Smooth muscle cell (in vitro differentiated cells): ENCODE data around the gene ENO4. TPM values are rescaled to one million over a fixed set of nuclear protein-coding genes. Genes with fewer than 3 reads are reported as not detected.

ENCODE experiments used
- DNase-seq: peaks from one replicate; lab custom pipeline; 2025; ENCODE audit not compliant: unreplicated experiment; lab: John Stamatoyannopoulos, UW
- H2AFZ ChIP-seq: fragments of 200-600 bp; sonication (generic); 2 replicates; pipeline ENCODE4 v1.6.0; 2016; ENCODE audit warnings: antibody characterized with exemption, low read depth, mild to moderate bottlenecking
- H3F3A ChIP-seq: fragments of 200-600 bp; sonication (generic); 2 replicates; pipeline ENCODE4 v1.6.0; 2017; ENCODE audit warnings: antibody characterized with exemption, low read depth
- H3K27ac ChIP-seq: fragments of 200-600 bp; sonication (generic); 2 replicates; pipeline ENCODE4 v1.5.1; 2016; ENCODE audit warnings: low read depth, mild to moderate bottlenecking
- H3K27me3 ChIP-seq: fragments of 200-600 bp; sonication (generic); 2 replicates; pipeline ENCODE4 v1.6.1; 2016; ENCODE audit warnings: low read depth, mild to moderate bottlenecking
- H3K36me3 ChIP-seq: fragments of 200-600 bp; sonication (generic); 2 replicates; pipeline ENCODE4 v1.5.1; 2016; ENCODE audit warnings: low read depth
- H3K4me1 ChIP-seq: fragments of 200-600 bp; sonication (generic); 2 replicates; pipeline ENCODE4 v1.5.1; 2016; ENCODE audit warnings: low read depth
- H3K4me2 ChIP-seq: fragments of 200-600 bp; sonication (generic); 2 replicates; pipeline ENCODE4 v1.6.0; 2016; ENCODE audit warnings: mild to moderate bottlenecking
- H3K4me3 ChIP-seq: fragments of 200-600 bp; sonication (generic); 2 replicates; pipeline ENCODE4 v1.5.1; 2016; ENCODE audit warnings: mild to moderate bottlenecking
- H3K79me2 ChIP-seq: fragments of 200-600 bp; sonication (generic); 2 replicates; pipeline ENCODE4 v1.6.0; 2016; ENCODE audit warnings: low read depth, mild to moderate bottlenecking
- H3K9ac ChIP-seq: fragments of 200-600 bp; sonication (generic); 2 replicates; pipeline ENCODE4 v1.6.0; 2016; ENCODE audit warnings: low read depth
- H3K9me3 ChIP-seq: fragments of 200-600 bp; sonication (generic); replicated peaks from 2 replicates; pipeline ENCODE4 v1.5.1; 2016; ENCODE audit warnings: low read depth
- H4K20me1 ChIP-seq: fragments of 200-600 bp; sonication (generic); 2 replicates; pipeline ENCODE4 v1.6.0; 2016; ENCODE audit warnings: low read depth
- WGBS: methylation state at CpG from one replicate; pipeline ENCODE4 v1.1.7; 2016; ENCODE audit warnings: low lambda C conversion rate; 5-methylcytosine and 5-hydroxymethylcytosine counted together
- polyA plus RNA-seq: library from polyadenylated mRNA; unstranded; fragments of >200 nt; fragmentation: Nextera tagmentation; extraction: Ambion mirVana; gene quantifications from 2 replicates; pipeline ENCODE4 v1.2.1, GENCODE V29; 2016
- total RNA-seq: library from RNA; depleted of rRNA; stranded (reverse); fragments of >200 nt; gene quantifications from 2 replicates; pipeline ENCODE4 v1.2.3, GENCODE V29; 2014
- TF ChIP-seq, protein P1 (sequence below): fragments of 200-600 bp; sonication (generic); IDR thresholded peaks from 2 replicates; pipeline ENCODE4 v1.5.1; 2017; ENCODE audit warnings: borderline replicate concordance, mild to moderate bottlenecking, antibody characterized with exemption; ENCODE audit not compliant: insufficient read depth, poor library complexity, severe bottlenecking

Gene ENO4
- total and polyA plus RNA-seq, 2 experiments from 2014 or later = 0.54 to 1.3 TPM

DNA sequence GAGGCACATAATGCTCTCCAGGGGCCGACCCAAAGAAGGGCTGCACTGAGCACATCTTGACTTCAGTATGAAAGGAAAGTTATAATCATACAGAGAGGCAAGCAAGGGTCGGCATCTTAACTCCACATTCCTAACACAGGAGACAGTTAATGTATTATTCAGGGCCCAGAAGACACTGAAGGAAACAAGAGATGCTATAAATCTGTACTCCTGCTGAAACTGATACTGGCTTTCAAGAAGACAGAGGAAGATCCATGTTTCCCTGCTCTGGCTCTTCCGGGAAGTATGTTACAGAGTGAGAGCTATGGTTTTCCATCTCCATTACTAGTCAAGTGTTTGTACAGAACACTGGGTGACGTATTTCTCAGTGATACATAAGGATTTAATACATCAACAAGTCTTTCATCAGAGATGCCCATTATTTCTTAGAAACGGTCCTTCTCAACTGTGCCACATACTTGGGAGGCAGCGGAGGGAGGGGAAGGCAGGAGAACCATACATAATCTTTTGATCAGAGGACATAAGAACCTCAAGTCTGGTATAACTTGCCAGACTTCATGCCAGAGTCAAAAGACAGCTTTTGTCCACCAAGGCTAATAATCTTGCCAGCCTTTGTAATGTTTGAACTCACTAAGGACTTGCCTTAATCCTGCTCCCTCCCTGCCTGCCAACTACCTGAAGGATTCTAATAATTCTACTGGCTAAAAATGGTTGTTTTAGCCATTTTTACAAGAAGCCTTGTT, 58.1 kb downstream of the ENO4 start:
- no peak for DNase-seq
- H4K20me1 ChIP-seq = no peaks in the 10 kb centered on the region
- H3K4me2 ChIP-seq = no peak overlapping the region
- no peaks in the 10 kb centered on the region for H3K36me3 ChIP-seq
- no peak overlapping the region for H3K4me3 ChIP-seq
- no peak overlapping the region for H3K27ac ChIP-seq
- no peaks in the 10 kb centered on the region for H3K4me1 ChIP-seq
- H2AFZ ChIP-seq = no peak overlapping the region
- no peaks in the 10 kb centered on the region for H3K9me3 ChIP-seq
- H3F3A ChIP-seq = no peaks in the 10 kb centered on the region
- no peaks in the 10 kb centered on the region for H3K79me2 ChIP-seq
- 96% methylated on average over 6 of the region's 6 CpGs for whole genome bisulfite sequencing
- TF ChIP-seq, protein P1, sequence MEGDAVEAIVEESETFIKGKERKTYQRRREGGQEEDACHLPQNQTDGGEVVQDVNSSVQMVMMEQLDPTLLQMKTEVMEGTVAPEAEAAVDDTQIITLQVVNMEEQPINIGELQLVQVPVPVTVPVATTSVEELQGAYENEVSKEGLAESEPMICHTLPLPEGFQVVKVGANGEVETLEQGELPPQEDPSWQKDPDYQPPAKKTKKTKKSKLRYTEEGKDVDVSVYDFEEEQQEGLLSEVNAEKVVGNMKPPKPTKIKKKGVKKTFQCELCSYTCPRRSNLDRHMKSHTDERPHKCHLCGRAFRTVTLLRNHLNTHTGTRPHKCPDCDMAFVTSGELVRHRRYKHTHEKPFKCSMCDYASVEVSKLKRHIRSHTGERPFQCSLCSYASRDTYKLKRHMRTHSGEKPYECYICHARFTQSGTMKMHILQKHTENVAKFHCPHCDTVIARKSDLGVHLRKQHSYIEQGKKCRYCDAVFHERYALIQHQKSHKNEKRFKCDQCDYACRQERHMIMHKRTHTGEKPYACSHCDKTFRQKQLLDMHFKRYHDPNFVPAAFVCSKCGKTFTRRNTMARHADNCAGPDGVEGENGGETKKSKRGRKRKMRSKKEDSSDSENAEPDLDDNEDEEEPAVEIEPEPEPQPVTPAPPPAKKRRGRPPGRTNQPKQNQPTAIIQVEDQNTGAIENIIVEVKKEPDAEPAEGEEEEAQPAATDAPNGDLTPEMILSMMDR = no peak
- H3K27me3 ChIP-seq = no peaks in the 10 kb centered on the region
- H3K9ac ChIP-seq = no peak overlapping the region

- no peaks in the 10 kb centered on the region for H3K36me3 ChIP-seq
- H3K79me2 ChIP-seq = no peaks in the 10 kb centered on the region
- TF ChIP-seq, protein P1 = no peak
- H3K4me1 ChIP-seq = no peaks in the 10 kb centered on the region
- H3K9ac ChIP-seq = no peak overlapping the region
- no peaks in the 10 kb centered on the region for H3K27me3 ChIP-seq
- H3K4me2 ChIP-seq = no peak overlapping the region
- H4K20me1 ChIP-seq = no peaks in the 10 kb centered on the region
- 96% methylated on average over 1 of the region's 1 CpG for WGBS
- no peak for DNase-seq
- no peak overlapping the region for H2AFZ ChIP-seq
- H3K9me3 ChIP-seq = no peaks in the 10 kb centered on the region
- H3K4me3 ChIP-seq = no peak overlapping the region
- H3K27ac ChIP-seq = no peak overlapping the region
- H3F3A ChIP-seq = no peaks in the 10 kb centered on the region
These were observed 60.0 kb downstream of the ENO4 start for GRCh38 chr10:116909307-116909706.

DNA sequence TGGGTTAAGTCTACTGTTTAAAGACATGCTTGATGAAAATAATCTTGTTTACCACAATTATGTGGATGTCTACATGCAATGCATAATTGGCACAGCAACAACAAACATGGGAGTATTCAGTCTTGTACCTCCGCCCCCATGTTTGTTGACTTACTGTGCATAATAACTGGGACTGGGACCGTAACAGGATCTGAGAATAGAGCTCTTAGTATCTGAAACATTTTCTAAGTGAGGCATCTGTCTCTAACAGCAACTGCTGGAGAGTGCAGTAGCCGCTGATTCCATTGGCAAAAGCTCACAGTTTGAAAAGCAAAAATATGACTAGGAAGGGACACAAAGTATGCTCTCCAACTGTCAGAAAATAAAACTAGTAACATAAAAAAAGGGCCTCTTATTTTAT, 61.6 kb downstream of the ENO4 start:
- TF ChIP-seq, protein P1 = no peak

GRCh38 chr10:116912162-116912561, 62.9 kb downstream of the ENO4 start:
- TF ChIP-seq, protein P1 = no peak
- no peak overlapping the region for H3K27ac ChIP-seq
- 74% methylated on average over 1 of the region's 1 CpG for WGBS
- no peaks in the 10 kb centered on the region for H3K36me3 ChIP-seq
- no peak overlapping the region for H3K9ac ChIP-seq
- no peaks in the 10 kb centered on the region for H3K9me3 ChIP-seq
- H3K79me2 ChIP-seq = no peaks in the 10 kb centered on the region
- H3F3A ChIP-seq = no peaks in the 10 kb centered on the region
- H3K4me2 ChIP-seq = no peak overlapping the region
- H3K27me3 ChIP-seq = no peaks in the 10 kb centered on the region
- H2AFZ ChIP-seq = no peak overlapping the region
- DNase-seq = no peak
- H3K4me1 ChIP-seq = no peaks in the 10 kb centered on the region
- no peak overlapping the region for H3K4me3 ChIP-seq
- no peaks in the 10 kb centered on the region for H4K20me1 ChIP-seq

More for the DNA sequence above, 61.6 kb downstream of the ENO4 start:
- DNase-seq = no peak
- Histone ChIP-seq H3K4me3 (no peak overlapping the region), H3K27me3 (no peaks in the 10 kb centered on the region), H3K9ac (no peak overlapping the region), H3K36me3 (no peaks in the 10 kb centered on the region), H4K20me1 (no peaks in the 10 kb centered on the region), H3K27ac (no peak overlapping the region), H3K4me1 (no peaks in the 10 kb centered on the region), H3F3A (no peaks in the 10 kb centered on the region), H3K79me2 (no peaks in the 10 kb centered on the region), H2AFZ (no peak overlapping the region), H3K9me3 (no peaks in the 10 kb centered on the region), H3K4me2 (no peak overlapping the region)
- 97% methylated on average over 3 of the region's 3 CpGs for WGBS
